Breast epithelium (tissue), 3 donors: Measurements from ENCODE around the gene ZSWIM6.

Experiments used
- POLR2A ChIP-seq: fragments of 450-650 bp; IDR thresholded peaks from one replicate; pipeline ENCODE4 v1.6.1; 2016; ENCODE audit warnings: antibody characterized with exemption, mild to moderate bottlenecking, moderate library complexity
- POLR2AphosphoS5 ChIP-seq, 3 donors: sonication (generic); formaldehyde crosslinking; IDR thresholded peaks; one replicate each; pipeline ENCODE4 v1.6.1; 2017; ENCODE audit warnings: antibody characterized with exemption in 3 of 3
- TF ChIP-seq, protein P1 (sequence below), 3 donors: fragments of 450-650 bp; IDR thresholded peaks; one replicate each; pipeline ENCODE4 v1.5.1; 2016 to 2017; ENCODE audit warnings: antibody characterized with exemption in 3 of 3, mild to moderate bottlenecking in 3 of 3, moderate library complexity in 3 of 3

DNA sequence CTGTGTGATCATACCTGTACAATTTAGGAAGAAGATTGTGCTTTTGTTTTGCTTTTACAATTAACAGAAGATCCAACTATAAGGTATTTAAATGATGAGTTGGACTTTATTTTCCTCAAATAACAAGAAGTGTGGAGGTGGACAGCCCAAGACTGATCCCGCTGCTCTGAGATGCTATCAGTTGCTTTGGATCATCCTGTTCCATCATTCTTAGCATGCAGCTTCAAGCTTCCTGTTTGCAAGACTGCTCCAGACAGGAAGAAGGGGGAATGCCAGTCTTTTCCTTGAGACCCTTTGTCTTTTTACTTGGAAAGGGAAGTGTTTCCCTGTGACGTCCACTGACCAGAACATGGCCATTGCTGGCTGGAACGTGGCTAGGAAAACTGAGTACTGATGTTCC, 250.8 kb downstream of the ZSWIM6 start:
- TF ChIP-seq, protein P1, sequence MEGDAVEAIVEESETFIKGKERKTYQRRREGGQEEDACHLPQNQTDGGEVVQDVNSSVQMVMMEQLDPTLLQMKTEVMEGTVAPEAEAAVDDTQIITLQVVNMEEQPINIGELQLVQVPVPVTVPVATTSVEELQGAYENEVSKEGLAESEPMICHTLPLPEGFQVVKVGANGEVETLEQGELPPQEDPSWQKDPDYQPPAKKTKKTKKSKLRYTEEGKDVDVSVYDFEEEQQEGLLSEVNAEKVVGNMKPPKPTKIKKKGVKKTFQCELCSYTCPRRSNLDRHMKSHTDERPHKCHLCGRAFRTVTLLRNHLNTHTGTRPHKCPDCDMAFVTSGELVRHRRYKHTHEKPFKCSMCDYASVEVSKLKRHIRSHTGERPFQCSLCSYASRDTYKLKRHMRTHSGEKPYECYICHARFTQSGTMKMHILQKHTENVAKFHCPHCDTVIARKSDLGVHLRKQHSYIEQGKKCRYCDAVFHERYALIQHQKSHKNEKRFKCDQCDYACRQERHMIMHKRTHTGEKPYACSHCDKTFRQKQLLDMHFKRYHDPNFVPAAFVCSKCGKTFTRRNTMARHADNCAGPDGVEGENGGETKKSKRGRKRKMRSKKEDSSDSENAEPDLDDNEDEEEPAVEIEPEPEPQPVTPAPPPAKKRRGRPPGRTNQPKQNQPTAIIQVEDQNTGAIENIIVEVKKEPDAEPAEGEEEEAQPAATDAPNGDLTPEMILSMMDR (IDR thresholded peaks at IDR 0.05): no peak
- no peak for TF ChIP-seq POLR2AphosphoS5 (IDR thresholded peaks at IDR 0.05)
- no peak for TF ChIP-seq POLR2A
